NCI-H2171 (cell line): ENCODE results near the gene PSAT1.
A peak's percentile ranks its signal among the peaks of the same experiment; 100 is the strongest.
"Not testable (repeated sequence)": the region's sequence is repeated elsewhere in the genome, so short reads cannot be mapped to it uniquely, and the experiment has no call there.

Experiments
- DNase-seq: peaks from one replicate; lab custom pipeline; 2025; lab: John Stamatoyannopoulos, UW

The PSAT1 gene

DNA sequence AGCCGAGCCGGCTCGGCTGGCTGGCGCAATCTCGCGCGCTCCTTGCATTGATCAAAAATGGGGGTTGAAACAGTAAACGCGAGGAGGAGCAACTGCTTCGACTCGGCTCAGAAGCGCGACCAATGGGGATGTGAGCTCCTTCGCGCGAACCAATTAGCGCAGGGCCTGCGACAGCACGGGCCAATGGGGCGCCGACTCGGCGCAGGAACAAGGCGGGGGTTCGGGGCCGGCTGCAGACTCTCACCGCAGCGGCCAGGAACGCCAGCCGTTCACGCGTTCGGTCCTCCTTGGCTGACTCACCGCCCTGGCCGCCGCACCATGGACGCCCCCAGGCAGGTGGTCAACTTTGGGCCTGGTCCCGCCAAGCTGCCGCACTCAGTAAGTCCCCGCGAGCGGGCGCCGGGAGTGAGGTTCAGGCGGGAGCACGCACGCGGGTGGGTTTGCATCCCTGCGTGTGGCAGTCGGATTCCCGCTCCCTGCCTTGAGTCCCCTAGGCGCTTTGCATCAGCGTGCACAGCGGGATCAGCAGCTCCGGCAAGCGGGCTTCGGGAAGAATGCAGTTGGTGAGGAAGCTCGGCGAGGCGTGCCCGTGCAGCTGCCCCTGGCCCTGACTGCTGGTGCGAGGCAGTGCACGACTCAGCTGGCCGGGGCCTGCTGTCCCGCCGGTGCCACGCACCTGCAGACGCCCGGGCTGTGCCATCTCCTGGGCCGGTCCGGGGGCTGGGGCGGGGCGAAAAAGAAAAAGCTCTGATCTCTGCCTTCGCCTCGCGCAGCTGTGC, at the start of gene PSAT1:
PSAT1 (plus strand) TSS at position 233 of the 779 bp plus-strand sequence; CDS start at position 319, 86 bp downstream.
- DNase-seq = peak; percentile 95

DNA sequence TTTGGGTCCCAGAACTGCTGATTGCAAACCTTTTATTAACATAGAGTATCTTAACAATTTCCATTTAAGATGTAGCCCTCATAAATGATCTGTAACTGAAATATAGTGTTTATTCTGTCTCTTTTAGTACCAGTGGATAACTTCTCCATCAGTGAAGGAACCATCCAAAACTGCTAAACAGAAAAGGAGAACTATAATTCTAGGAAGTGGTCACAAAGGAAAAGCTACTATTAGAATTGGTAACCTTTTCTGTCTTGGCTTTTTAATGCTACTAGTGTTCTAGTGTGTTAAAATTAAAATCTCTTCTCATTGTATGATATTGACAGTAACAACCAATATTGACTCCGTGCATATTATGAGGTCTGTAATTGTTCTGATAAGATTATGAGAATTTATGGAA, 48.3 kb upstream of the PSAT1 start:
- DNase-seq = no peak

DNA sequence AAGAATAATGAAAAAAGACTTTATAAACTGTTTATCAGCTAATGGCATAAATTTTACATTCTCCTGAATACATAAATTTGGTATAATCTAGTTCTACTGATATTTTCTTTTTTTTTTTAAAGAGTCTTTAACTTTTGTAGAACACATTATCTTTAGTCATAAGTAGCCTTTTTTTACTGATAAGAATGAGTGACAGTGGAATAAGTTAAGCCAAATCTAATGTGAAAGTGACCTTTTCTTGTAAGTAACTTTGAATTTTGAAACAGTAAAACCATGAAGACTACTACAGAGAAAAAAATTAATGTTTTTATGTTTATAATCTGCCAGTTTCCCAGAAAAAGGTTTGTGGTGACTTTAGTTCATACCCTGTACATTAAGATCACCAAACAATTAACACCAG, 47.4 kb upstream of the PSAT1 start:
- DNase-seq = no peak

DNA sequence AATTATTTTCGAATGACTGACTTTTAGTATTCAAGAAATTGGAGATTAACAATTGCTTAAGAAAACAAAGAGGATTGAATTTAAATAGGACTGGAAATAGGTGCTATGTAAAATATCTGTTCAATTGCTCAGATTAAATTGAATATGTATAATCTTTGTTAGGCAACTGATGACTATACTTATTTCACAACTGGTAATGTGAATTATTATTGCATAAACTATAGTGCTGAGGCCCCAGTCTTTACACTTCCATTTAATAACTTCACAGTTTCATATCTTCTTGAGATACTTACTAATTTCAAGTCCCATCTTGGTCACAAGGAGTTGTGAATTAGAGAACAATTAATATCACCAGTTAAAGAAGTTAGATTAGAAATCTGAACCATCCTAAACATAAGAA, 44.3 kb upstream of the PSAT1 start:
- no peak for DNase-seq

DNA sequence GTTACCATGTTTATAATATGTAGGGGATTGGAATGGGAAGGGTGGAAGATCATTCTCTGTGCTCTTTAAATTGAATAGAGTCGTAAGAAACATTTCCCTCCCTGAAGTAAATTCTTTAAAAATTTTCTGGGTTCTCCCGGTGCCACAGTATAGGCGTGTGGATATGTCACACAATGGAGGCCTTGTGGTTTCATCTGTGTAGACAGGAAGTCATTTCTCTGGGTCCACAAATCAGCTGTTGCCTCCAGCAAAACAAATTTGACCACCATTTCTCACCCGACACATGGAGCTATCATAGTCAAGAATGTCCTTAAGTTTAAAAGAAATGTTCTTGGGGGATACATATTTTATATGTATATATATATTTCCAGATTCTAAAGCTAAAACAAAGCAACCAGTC, 43.6 kb upstream of the PSAT1 start:
- DNase-seq = no peak

DNA sequence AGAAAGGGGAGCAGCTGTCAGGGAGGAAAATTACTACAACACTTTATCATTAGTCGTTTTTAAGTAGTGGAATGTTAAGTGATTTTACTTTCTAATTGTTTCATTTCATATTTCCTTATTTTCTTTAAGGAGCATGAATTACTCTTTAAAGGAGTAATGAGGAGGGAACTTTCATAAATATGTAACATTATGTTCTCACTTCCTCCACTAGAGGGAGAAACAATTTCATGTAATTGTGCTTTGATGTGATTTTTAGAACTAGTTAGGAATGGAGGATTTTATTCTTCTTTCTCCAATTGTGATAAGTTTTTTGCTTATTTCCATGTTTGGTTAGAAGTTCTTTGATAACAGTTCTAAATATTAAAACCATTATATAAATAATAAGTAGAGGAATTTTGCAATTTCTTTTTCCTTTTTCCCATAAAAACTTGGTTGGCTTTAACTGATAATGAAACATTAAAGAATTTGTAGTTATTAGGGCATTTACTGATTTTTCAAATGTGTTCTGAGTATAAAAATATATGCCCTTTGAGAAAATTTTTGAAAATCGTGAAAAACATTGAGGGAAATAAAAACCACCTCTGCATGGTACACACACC, 35.4 kb upstream of the PSAT1 start:
- no peak for DNase-seq

DNA sequence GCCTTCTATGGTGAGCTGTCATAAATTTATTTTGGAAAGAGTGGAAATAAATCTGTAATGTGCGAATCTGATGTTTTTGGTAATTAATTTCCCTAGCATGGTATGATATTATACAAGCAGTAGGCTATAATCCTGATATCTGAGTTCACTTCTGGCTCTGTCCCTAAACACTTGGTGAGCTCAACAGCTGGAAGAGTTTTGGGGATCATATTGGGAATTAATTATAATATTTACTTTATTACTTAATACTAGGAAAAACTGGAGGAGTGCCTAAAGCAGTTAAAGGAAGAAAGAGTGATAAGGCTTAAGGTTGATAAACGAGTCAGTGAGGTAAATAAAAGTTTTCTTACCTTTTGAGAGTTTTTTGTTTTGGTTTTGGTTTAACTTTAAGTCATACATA, 34.3 kb upstream of the PSAT1 start:
- no peak for DNase-seq

DNA sequence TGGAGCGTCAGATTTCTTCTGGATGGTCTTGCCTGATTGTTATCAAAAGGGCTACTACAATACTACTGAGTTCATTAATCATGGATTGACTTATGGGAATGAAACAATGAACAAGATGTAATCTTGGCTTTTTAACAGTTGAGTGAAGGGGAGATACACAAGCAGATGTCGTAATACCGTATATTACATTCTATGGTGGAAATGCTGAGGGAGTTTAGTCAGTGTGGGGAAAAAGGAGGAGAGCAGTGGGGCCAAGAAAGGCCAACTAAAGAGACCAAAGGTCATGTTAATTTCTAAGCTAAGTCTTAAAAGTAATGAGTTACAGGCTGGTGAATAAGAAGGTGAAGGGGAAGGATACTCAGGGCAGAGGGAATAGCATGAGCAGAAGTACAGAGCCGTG, 29.0 kb upstream of the PSAT1 start:
- DNase-seq = no peak

DNA sequence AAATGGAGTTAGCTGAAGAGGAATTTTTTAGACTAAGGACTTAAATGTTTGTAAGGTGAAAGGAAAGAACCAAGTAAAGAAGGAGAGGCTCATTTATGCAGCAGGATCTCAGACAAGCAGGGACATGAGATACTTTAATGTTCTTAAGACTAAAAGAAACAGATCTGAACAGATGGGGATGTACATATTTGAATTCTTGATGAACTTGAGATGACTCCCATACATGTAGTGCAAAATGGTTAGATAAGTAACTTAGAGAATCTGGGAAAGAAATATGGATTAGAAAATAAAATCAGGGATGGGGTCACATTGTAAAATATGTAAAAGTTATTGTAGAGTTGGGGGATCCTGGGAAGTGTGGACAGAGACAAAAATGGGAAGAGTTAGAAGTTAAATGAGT, 27.1 kb upstream of the PSAT1 start:
- DNase-seq = no peak

DNA sequence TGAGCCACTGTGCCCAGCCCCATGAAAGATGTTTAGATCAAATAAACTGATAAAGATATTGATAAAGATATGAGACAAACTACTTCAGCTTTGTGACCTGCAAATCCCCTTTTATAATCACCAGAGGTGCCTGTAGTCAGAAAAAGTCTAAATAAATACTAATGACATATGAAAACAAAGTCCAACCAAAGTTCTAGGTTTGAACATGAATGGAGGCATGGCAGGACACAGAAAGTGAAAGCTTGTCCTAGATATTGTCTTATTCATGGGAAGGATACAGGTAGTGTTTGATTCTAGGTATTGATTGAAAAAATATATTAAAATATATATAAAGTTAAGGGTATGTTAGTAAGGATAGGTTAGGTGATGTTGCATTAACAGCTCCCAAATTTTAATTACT, 24.6 kb upstream of the PSAT1 start:
- DNase-seq = no peak

DNA sequence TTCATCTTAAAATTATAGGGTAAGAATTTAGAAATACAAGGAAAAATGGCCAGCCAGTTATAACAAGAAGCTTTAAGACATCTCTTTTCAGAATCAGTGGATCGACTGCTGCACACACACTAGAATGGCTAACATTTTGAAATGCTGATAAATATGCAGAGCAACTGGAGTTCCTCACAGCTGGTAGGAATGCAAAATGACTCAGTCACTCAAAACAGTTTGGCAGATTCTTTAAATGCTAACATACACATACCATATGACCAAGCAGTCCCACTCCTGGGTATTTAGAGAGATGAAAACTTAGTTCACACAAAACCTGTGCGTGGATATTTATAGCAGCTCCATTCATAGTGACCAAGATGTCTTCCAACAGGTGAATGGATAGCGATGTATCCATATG, 23.2 kb upstream of the PSAT1 start:
- no peak for DNase-seq

DNA sequence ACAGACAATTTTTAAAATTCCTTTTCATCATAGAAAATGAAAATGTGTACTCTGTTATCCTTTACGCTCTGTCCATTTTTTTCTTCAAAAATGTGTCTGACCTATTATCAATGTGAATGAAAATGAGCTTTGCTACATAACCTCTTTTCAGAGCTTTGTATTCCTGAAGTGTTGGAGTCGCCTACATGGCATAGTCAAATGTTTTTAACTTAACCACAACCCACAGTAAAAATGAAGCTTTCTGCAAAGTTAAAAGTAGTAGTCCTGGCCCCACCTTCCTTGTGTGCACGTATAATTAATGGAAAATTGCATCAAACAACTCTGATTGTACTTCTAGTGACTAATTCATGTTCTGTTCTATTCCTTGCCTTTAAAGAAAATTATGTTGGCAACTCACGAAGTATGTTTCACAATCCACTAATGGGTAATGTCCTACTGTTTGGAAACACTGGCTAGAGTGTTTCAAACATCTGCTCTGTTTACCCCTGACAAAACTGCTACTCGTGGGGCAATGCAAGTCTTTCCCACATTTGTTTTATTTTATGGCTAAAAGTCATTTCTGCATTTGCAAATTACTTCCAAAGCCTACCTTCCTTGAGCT, 18.6 kb upstream of the PSAT1 start:
- no peak for DNase-seq

DNA sequence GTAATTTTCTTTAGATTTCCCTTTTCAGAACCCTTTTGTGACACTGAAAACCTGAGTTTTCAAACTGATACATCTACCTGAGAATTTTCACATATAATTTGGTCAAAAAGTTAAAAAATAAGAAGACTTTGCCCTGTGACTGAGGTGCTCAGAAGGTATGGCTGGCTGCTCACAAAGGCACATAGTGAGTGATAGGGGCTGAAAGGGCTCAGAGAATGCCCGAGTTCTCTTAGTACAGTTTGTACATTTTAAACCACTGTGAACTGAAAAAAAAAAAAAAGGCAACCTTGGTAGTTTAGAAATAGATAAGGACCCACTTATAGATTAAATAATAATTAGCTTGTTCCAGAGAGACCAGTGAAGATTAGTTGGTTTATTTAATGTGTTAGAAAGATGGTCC, 18.1 kb upstream of the PSAT1 start:
- no peak for DNase-seq

DNA sequence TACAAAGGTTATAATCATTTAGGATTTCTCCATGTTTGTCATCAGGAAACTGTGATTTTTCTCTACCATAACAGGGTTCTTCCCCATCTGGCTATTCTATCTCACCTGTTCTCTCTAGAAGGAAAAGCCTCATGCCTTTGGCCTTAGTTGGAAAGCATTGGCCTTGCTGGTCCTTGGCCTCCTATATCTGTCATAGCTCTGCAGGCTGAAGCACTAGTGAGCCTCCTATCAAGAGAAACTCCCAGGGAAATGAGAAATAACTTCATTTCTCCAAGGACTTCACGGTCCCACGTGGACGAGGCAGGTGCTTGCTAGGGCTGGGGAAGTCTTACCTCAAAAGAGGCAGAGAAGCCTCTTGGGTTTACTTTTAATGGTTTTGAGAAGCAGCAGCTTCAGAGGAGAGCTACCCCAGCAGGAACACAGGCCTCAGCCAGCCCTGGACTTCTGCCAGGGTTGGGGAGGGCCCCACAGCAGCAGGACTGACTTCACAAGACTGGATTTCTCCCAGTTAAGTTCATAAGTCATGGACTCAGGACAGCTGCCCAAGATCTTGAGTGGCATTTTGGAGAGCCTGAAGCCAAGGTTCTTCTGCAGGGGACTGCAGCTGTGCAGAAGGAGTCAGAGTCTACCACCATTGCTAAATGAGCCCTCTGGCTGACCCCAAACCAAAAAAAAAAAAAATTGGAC, 15.8 kb upstream of the PSAT1 start:
- DNase-seq = no peak

DNA sequence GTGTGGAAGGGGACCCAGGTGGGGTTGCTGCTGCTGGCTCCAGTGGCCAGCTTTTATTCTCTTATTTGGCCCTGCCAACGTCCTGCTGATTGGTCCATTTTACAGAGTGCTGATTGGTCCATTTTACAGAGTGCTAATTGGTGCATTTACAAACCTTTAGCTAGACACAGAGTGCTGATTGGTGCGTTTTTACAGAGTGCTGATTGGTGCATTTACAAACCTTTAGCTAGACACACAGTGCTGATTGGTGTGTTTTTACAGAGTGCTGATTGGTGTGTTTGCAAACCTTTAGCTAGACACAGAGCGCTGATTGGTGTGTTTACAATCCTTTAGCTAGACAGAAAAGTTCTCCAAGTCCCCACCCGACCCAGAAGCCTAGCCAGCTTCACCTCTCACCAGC, 12.7 kb upstream of the PSAT1 start:
- DNase-seq = not testable (repeated sequence)

DNA sequence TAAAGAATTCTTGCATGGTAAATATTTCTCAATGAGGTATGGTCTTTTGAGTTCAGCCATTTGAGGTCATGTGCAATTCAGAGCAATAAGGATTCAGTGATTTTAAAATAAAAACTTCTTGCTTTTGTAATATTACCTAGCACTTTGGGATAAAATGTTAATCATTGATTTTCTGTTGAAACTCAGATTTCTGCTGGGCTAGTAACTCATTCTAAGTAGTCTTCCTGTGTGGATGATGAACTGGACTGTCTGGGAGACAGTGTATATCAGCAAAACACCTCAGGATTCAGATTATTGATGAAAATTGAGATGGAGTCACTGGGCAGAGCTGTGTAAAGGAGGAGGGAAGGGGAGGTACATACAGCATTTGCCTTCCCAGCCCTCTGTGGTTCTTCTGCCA, 10.8 kb upstream of the PSAT1 start:
- no peak for DNase-seq

DNA sequence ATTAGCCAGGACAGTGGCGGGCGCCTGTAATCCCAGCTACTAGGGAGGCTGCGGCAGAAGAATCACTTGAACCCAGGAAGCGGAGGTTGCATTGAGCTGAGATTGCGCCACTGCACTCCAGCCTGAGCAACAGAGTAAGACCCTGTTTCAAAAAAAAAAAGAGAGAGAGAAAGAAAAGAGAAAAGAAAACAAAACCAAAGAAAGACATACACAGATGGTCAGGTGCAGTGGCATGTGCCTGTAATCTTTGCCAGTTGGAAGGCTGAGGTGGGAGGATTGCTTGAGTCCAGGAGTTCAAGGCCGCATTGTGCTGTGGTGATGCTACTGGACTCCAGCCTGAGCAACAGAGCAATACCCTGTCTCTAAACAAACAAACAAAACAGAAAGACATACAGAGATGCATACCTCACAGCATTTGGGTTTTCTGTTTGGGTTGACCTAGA, 10.0 kb upstream of the PSAT1 start:
- no peak for DNase-seq

DNA sequence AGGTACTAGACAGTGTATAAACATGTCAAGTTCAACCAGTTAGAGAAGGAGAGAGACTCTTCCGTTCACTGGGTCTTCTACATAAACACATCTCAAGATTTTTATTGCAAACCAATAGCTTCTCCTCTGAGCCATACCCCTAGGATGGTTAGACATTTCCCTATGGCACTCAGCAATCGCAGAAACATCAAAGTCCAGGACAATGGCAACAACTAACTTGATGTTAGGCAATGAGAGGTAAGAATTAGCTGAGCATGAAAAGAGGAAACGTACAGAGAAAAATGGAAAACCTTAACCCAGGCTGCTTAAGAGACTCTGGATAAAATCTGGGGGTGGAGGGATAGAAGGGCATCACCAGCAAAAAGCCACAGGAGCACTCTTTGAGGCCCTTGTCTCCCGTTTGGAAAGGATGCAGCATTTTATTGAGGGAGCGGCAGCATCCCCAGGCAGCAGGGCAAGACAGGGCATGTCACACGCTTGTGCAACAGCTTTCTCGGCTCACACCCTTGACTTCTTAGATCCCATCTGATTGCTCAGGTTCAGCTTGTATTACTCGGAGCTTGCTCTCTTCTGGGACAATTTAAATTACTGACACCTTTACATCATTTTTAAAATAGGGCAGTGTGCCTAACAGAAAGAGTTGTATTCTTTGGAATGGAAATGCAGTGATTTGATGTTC, 8.6 kb upstream of the PSAT1 start:
- peak; percentile 74 for DNase-seq

DNA sequence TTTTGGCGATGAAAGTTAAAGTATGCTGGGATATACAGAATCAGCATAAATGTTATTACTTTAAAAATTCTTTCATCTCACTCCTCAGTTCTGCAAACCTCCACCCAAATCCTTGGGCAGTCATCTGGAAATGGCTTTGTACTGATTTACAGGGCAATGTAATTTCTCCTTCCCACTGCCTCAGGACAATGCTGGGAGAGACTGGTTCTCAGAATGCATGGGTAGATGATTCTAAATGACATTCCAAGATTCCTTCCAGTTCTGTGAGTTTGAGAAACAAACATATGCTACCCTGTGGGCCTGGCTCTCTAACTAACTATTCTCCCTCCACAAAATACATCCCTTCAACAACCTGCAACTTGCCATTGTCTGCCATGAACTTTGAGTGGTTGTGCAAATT, 7.5 kb upstream of the PSAT1 start:
- DNase-seq = no peak

DNA sequence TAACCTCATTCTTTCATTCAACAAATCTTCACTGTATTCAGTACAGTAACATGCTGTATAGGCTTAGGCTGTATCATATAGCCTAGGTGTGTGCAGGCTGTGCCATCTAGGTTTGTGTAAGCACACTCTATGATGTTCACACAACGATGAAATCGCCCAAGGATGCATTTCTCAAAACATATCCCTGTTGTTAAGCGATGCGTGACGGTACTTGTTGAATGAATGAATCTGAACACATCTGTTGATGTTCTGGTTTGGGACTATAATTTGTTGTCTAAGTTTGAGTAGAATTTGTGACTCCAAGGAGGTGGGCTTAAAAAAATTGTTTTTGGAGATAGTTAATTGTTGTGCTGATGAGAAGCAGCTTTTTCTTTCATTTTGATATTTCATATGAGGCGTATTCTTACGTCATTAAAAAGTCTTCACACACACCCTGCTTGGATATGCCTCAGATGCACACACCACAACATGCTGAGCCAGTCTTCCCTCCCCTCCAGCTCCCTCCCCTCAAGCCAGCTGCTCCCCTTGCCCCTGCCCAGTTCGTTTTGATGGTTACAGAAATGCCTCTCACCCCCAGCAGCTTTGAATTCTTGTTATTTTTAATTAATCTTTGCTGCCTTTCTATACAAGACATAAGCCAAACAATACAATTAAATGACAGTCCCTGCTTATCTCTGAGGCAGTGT, 5.5 kb upstream of the PSAT1 start:
- DNase-seq = peak; percentile 21

DNA sequence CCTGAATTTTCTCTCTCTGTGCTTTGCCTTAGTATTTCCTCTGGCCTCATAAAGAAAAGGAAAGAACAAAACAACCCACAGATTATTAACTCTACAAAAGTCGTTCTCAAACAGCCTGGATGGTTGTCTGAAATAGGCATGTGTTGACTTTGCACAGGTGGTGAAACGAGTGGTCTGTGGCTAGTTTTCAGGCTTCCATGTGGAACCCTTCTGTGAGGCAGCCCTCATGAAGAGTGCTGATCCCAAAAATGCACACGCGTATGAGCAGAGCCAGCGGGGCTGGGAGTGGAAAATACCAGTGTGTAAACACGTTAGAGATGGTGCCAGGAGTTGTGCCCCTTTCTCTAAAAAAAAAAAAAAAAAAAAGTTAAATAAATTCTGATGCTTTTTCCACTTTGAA, 4.9 kb upstream of the PSAT1 start:
- DNase-seq = no peak
